Osteocyte (in vitro differentiated cells): ENCODE results near the gene SNX20. TPM values are rescaled to one million over a fixed set of nuclear protein-coding genes. Genes with fewer than 3 reads are reported as not detected.

Source experiments
- DNase-seq: peaks from one replicate; pipeline ENCODE4 v3.0.0; 2021; ENCODE audit warnings: mixed read lengths; ENCODE audit not compliant: unreplicated experiment; ENCODE audit errors: extremely low spot score
- H3K27ac Mint-ChIP-seq: one replicate; pipeline ENCODE4 v1.8.0; 2021; ENCODE audit warnings: mild to moderate bottlenecking, mixed read lengths; ENCODE audit not compliant: unreplicated experiment
- H3K27me3 Mint-ChIP-seq: one replicate; pipeline ENCODE4 v1.8.0; 2021; ENCODE audit warnings: mixed read lengths; ENCODE audit not compliant: unreplicated experiment
- H3K36me3 Mint-ChIP-seq: one replicate; pipeline ENCODE4 v1.8.0; 2021; ENCODE audit warnings: mixed read lengths; ENCODE audit not compliant: unreplicated experiment
- H3K4me1 Mint-ChIP-seq: one replicate; pipeline ENCODE4 v1.8.0; 2021; ENCODE audit warnings: mixed read lengths; ENCODE audit not compliant: unreplicated experiment
- H3K4me3 Mint-ChIP-seq: one replicate; pipeline ENCODE4 v1.8.0; 2021; ENCODE audit warnings: mild to moderate bottlenecking, moderate library complexity, mixed read lengths; ENCODE audit not compliant: unreplicated experiment
- H3K9me3 Mint-ChIP-seq: one replicate; pipeline ENCODE4 v1.8.0; 2021; ENCODE audit warnings: mixed read lengths; ENCODE audit not compliant: unreplicated experiment
- total RNA-seq: library from RNA; stranded (reverse); gene quantifications from 2 replicates; pipeline ENCODE4 v1.2.1, GENCODE V29; 2021
- TF ChIP-seq, protein P1 (sequence below): fragments of 200-600 bp; sonication (generic); IDR thresholded peaks from 2 replicates; pipeline ENCODE4 v1.5.0; 2021; ENCODE audit warnings: antibody characterized with exemption, mild to moderate bottlenecking, moderate library complexity

Gene SNX20
- total RNA-seq, 1 donor from 2014 or later = not detected

- Mint-ChIP-seq H3K36me3 (no peaks in the 10 kb centered on the region), H3K9me3 (no peaks in the 10 kb centered on the region), H3K4me3 (no peak overlapping the region), H3K4me1 (no peaks in the 10 kb centered on the region), H3K27me3 (peaks cover 4% of the 10 kb centered on the region), H3K27ac (no peak overlapping the region)
- no peak for DNase-seq
- TF ChIP-seq, protein P1, sequence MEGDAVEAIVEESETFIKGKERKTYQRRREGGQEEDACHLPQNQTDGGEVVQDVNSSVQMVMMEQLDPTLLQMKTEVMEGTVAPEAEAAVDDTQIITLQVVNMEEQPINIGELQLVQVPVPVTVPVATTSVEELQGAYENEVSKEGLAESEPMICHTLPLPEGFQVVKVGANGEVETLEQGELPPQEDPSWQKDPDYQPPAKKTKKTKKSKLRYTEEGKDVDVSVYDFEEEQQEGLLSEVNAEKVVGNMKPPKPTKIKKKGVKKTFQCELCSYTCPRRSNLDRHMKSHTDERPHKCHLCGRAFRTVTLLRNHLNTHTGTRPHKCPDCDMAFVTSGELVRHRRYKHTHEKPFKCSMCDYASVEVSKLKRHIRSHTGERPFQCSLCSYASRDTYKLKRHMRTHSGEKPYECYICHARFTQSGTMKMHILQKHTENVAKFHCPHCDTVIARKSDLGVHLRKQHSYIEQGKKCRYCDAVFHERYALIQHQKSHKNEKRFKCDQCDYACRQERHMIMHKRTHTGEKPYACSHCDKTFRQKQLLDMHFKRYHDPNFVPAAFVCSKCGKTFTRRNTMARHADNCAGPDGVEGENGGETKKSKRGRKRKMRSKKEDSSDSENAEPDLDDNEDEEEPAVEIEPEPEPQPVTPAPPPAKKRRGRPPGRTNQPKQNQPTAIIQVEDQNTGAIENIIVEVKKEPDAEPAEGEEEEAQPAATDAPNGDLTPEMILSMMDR = no peak
These were observed 49.0 kb downstream of the SNX20 start for GRCh38 chr16:50631985-50632576.

- Mint-ChIP-seq H3K36me3 (no peaks in the 10 kb centered on the region), H3K27ac (no peak overlapping the region), H3K4me3 (no peak overlapping the region)
These were observed 49.7 kb downstream of the SNX20 start for GRCh38 chr16:50631249-50631984.

GRCh38 chr16:50630394-50631020, 50.6 kb downstream of the SNX20 start:
- DNase-seq = no peak
- no peaks in the 10 kb centered on the region for H3K9me3 Mint-ChIP-seq
- H3K4me3 Mint-ChIP-seq = no peak overlapping the region
- no peaks in the 10 kb centered on the region for H3K4me1 Mint-ChIP-seq
- TF ChIP-seq, protein P1 = no peak
- H3K27ac Mint-ChIP-seq = no peak overlapping the region
- no peaks in the 10 kb centered on the region for H3K36me3 Mint-ChIP-seq
- H3K27me3 Mint-ChIP-seq = peaks cover 4% of the 10 kb centered on the region

More at GRCh38 chr16:50631249-50631984, 49.7 kb downstream of the SNX20 start:
- TF ChIP-seq, protein P1 = no peak
- no peaks in the 10 kb centered on the region for H3K9me3 Mint-ChIP-seq
- DNase-seq = no peak
- peaks cover 4% of the 10 kb centered on the region for H3K27me3 Mint-ChIP-seq
- no peaks in the 10 kb centered on the region for H3K4me1 Mint-ChIP-seq

GRCh38 chr16:50629334-50629733, 51.8 kb downstream of the SNX20 start:
- H3K9me3 Mint-ChIP-seq = no peaks in the 10 kb centered on the region
- H3K4me1 Mint-ChIP-seq = no peaks in the 10 kb centered on the region
- H3K4me3 Mint-ChIP-seq = no peak overlapping the region
- TF ChIP-seq, protein P1 = no peak
- no peaks in the 10 kb centered on the region for H3K36me3 Mint-ChIP-seq
- no peak overlapping the region for H3K27ac Mint-ChIP-seq
- DNase-seq = no peak
- peaks cover 4% of the 10 kb centered on the region for H3K27me3 Mint-ChIP-seq
